COR-L47 (cell line): Measurements from ENCODE around the gene ARL5B.

ENCODE experiments used
- DNase-seq: peaks from one replicate; lab custom pipeline; 2025; lab: John Stamatoyannopoulos, UW

Gene ARL5B

DNA sequence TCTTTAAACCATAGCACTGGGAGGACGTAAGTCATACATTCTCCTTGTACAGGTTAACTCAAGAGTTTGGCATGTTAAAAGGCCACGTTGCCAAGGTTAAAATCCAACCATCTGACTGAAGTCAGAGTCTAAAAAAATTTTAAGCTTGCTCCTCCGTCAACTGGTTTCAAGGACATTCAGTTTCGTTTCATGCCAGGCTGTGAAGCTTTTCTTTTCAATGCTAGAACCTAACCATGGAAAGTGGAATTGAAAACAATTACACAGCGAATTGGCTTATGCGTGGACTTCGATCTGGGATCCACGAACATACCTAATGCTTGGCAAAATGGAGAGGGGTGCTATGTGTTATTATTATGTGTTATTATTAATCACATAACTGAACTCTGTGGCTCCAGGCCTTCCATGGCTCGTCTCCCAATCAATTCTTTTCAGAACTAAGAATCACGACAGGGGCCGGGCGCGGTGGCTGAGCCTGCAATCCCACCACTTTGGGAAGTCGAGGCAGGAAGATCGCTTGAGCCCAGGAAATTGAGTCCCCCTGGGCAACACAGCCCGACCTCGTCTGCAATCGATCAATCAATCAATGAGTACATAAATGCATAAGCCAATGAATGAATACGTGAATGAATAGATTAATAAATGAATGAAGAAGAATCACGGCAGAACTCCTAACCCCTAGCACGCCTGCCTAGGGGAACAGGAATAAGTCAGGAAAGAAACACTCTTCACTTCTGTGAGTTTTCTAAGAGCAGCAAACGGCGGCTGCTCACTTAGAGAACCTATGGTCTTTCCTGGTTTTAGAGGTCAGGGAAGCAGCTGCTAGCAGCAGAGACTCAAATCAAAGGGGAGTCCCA is 733 bp upstream of the ARL5B start:
- DNase-seq: no peak

DNA sequence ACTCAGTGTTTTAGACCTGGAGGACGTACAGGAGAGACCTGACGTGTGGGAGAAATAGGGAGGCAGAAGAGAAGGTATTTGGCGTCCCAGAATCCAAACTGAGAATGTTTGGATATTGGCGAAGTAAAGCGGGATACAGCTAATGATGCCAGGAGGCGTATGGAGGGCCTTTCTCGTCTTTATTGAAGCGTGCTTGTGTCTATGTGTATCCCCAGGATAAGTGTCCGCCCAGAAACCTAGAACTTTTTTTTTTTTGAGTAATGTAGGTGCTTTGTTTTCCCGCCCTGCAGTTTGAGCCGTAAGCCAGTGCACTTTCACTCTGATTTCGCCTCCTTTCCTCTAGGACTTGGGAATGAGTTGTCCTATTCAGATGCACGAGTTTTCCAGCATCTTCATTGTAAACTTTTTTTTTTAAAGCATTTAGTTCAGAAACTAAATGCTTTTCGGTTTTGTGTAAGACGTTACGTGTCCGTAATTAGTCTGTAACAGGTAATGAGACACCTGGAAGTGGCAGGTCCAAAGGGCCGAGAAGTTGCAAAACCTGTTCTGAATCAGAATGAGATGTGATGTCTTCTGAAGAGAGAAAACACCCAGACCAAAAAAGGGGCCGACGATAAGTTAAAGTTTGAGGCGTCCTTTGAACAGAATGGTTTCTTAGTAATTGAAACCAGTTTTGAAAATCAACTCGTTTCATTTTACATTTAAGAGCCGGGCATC is 746 bp downstream of the ARL5B start:
- no peak for DNase-seq

DNA sequence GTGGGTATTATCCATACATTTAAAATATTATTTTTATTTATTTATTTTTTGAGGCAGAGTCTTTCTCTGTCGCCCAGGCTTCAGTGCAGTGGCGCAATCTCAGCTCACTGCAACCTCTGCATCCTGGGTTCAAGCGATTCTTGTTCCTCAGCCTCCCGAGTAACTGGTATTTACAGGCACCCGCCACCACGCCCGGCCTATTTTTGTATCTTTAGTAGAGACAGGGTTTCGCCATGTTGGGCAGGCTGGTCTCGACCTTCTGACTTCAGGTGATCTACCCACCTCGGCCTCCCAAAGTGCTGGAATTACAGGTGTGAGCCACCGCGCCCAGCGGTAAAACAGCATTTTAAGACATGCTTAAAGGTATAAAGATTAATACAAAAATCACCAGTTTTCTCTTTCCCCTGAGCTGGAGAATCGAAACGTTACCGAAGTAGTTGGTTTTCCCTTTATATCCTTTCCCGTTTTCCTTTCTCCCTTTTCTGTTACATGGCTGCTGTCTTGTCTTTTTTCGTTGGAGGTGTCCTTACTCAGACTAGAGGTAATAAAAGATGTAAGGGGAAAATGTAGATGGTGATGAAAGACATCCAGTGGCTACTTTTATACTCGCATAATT is 1.7 kb downstream of the ARL5B start:
- DNase-seq: no peak

DNA sequence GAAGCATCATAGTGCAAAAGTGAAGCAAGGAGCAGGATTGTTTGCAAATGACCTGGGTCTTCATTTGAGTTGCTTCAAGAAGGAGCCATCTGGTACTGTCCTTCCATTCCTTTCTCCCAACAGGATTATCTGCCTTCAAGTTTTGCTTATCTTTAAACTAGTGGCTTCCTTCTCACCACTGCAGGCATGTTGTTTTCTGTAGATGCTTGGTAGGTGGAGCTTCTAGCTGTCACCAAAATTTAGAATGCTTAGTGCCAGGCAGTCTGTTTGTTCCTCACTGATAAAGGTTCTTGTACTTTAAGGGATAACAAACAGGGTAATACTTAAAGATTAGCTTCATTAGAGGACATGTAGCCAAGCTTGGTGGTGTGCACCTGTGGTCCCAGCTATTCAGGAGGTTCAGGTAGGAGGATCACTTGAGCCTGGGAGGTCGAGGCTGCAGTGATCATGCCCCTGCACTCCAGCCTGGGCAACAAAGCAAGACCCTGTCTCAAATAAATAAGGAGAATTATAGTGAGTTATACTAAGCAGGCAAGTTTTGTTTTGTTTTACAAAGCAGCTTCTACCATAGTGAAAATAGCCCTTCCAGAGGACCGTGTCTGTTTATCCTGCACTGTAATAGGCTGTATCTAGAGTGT is 5.7 kb downstream of the ARL5B start:
- DNase-seq: no peak

DNA sequence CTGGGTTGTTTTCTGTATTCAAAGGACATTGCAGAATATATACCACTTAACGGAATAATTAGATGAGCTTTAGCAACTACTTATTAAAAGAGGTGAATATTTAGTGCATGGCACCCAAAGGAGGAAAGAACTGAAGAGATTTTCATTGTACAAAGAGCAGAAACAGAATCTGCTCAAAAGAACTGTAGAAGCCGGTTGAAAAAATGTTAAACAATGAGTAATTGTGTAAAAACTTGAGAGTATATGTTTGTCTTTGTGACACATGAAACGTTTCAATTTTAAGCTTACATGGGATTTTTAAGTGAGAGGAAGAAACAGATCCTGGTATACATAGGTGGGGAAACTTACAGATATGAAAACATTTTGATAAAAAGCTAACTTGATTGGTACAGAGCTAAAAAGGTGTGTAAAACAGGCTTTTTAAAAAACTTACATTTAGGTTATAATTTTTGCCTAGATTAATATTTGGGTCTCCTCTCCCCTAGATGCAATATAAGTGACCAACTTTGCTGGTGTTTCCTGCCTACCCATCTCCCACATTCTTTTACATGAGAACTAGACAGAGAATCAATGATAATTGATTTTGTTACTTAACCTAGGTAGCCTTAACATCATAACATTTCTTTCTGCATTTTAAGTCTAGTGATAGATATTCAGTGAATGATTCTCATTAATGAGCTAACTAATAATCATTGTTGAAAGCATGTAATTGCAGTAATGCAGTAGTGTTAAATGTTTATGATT is 6.8 kb downstream of the ARL5B start:
- DNase-seq: no peak

DNA sequence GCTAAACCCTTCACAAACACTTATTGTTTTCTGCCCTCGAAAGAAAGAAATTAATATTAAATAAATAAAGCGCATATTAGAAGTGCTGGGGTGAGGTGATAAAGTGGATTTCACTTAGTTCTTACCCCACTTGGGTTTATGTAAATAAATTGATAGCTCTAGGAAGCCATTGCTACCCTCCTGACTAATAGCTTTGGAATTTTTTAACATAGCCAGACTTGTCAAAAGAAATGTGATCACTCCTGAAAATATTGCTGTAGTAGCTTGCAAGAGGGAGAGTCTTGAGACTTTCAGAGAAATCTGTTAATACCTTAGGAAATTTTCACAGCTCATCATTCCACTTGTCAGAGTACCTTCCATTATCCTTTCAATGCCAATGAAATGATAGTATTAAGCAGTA is 7.6 kb downstream of the ARL5B start:
- DNase-seq: no peak

DNA sequence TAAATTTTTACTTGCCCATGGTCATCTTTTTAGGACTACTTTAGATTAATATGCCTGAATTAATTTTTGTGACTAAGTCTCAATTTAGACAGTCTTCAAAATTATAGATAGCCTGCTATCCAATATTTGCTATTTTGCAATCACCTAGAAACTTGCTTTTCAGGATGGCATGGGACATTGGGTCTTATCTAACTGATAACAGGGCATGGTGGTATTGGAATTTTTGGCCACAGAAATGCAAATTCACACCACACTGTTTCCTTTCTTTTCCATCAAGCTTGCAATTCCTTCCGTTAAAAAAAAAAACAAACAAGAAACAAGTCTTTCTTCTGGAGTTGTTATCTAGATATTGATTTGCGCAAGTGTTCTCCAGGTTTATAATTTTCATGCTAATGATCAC is 8.8 kb downstream of the ARL5B start:
- no peak for DNase-seq

DNA sequence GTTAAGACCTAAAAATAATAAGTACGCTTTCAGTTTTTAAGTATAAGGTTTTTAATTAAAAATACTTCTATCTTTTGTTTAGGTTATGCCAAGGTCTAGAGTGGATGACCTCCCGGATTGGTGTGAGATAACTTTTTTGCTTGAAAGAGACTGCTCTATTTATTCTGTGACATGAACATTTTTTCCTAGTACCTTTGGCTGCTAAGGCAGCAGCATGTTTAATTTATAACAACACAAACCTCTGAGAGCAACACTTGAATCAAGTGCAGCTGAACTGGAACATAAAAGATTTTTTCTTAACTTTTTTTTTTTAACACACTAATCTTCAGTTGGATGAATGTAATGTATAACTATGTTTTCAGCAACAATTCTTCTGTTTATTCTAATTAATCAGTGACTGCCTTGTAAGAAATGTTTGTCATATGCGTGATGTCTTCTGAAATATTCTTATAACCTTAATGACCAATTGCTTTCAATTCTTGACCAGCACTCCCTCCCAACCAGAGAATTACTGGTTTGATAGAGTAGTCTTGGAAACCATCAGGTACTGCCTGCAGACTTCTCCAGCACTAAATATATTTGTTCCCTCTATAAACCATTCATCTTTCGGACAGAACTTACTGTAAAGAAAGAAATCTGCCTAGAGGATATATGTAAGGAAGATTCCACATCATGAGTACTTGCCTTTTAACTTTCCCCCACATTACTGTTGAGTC is 16.0 kb downstream of the ARL5B start:
- no peak for DNase-seq

DNA sequence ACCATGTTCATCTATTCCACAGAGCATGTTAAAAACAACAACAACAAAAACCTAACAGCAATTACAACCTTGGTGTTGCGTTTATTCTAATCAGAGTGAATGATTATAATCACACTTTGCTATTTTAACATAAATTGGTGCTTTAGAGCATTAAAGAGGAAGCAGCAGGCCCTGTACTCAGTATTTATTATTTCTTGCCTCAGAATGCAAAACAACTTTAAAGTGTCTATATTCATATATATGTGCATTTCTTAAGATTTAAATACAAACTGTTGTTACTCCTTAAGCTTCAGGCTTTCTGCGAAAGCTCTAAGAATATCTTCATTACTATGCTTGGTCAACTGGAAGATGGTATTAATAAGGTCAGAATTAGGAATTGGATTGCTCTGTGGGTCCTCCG is 21.5 kb downstream of the ARL5B start:
- no peak for DNase-seq

DNA sequence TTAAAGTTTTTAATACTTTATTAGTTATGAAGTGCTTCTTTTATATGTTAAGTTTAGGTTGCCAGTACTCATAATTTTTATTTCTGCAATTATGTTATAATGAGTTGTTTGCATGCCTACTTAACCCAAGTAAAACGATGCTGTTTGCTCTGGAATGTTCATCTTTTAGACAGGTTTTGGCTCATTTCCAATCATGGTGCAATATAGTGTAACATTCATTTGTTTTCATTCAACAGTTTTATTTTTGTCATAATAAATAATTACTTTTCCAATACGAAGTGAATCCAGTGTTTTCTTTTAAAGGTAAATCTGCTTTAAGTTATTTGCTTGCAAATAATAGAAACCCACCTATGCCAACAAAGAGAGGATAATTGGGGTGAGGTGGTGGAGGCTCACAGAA is 22.1 kb downstream of the ARL5B start:
- DNase-seq: no peak

DNA sequence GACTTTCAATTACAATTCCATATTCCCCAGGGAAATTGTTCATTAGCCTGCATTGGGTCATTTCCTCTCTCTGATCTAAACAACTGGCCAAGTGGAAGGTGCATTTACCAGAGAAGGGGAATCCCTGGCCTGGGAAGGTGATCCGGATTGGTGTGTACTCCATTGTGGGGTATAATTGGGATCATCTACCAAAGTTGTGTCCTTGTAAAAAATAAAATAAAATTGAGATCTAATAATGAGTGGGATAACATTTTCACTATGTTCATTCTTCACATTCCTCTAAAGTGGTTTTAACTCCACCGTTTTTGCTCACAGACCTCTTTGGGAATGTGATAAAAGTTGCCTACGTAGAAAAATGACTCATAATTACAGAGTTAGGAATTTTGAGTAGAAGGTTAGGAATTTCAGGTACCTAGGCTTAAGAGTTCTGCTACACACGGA is 22.8 kb downstream of the ARL5B start:
- DNase-seq: no peak

DNA sequence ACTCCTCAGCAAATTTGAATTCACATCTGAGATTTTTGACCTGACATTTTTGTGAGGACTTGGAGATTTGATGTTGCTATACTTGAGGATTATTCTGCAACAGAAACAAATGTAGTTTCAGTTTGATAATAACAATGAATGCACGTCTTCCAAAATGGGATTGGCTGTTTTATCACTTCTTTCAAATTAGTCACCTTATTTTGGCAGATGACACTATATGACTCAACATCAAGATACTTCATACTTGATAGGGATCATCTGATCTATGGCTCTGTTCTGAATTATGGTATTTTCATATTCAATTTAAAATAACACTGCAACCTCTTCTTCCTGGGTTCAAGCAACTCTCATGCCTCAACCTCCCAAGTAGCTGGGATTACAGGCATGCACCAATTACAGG is 24.2 kb downstream of the ARL5B start:
- DNase-seq: no peak

DNA sequence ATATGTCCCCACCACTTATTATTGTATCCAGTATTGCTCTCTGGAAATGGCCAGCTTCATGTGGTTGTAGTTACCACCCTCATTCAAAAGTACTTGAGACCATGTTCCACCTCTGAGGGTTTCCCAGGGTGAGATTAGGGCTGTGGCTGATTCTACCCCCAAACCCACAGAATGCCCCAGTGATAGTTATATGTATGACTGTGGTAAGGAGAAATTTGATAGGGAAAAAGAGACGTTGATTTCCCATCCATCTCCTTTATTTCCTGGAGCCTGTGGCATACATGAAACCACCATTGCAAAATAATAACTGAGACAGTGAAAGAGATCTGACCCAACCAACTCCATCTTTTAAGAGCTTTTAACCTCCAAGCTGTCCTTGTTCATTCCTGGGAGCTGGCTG is 25.2 kb downstream of the ARL5B start:
- no peak for DNase-seq

DNA sequence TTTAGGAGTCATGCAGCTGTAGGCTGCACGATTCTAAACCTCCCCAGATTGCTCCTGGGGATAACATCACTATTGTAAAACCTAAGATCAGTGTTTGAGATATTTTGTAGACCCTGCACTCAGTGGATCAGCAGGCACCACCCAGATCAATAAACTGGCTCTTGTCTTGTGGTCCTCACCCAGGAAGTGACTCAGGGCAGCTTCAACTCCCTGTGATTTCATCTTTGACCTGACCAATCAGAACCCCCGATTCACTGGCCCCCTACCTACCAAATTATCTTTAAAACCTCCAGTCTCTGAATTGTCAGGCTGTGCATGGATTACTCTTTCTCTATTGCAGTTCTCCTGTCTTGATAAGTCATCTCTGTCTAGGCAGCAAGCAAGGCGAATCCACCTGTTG is 25.7 kb downstream of the ARL5B start:
- DNase-seq: no peak

DNA sequence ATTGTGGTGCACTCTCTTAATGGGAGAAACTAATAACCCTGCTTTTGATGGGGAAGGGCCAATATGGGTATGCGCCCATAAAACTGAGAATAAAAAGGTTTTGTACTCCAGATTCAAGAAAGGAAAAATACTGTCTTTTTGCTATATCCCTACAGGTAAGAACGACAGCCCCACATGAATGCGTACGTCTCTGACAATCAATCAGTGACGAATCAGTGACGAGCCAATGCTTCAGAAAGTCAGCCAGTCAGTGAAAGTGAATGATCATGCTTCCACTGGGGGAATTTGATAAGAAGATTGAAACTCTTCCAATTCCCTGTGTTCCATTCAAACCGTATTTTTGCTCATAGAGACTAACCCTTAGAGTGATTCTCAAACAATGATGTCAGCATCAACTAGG is 26.3 kb downstream of the ARL5B start:
- DNase-seq: no peak

DNA sequence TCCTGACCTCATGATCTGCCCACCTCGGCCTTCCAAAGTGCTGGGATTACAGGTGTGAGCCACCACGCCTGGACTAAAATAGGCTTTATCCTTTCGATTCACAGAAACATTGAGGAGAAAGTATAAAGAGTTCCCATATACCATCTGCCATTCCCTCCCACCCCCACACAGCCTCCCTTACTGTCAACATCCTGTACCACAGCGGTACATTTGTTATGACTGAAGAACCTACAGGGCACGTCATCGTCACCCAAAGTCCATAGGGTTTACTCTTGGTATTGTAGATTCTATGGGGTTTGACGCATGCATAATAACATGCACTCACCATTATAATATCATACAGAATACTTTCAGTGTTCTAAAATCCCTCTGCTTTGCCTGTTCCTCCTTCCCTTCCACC is 28.0 kb downstream of the ARL5B start:
- no peak for DNase-seq

DNA sequence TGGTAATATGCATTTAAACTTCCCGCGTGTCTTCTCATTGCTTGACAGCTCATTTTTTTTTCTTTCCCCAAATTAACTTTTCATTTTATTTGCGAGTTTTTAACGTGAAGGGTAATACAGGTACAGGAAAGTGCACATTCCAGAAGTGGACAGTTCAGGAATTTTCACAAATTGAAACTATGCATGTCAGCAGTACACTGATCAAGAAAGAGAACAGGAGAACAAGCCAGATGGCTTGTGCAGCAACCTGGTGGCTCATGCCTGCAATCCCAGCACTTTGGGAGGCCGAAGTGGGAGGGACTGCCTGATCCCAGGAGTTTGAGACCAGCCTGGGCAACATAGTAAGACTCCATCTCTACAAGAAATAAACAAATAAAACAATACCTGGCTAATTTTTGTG is 28.5 kb downstream of the ARL5B start:
- no peak for DNase-seq

DNA sequence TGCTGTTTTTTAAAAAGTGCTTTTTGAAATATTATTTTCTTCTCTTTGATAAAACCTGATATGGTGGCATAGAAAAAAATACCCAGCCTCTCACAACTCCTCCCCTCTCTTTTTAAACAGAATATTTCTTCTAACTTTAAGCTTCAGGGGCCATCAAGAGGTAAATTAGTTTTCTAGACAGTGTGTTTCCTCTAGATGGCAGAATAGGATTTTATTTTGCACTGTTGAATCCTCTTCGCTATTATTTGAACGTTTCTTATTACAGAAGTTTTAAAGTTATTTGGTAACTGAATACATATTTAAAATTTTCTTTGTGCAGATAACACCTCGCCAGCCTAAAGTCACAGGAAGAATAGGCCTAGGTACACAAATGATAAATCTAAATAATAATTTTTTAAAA is 30.3 kb downstream of the ARL5B start:
- no peak for DNase-seq

DNA sequence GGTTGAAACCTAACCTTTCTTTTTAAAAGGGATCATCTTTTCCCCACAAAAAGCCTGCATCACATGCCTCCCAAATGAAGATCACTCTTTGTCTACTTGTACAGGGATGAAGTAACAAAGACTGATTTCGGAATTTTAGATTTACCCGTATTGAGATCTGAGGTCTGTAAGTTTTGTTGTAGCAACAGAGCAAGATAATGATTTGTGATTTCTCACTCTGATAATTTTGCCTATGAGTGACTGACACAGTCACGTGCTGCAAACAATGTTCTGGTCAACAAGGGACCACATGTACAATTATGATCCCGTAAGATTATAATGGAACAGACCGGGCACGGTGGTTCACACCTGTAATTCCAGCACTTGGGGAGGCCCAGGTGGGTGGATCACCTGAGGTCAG is 31.3 kb downstream of the ARL5B start:
- DNase-seq: no peak

DNA sequence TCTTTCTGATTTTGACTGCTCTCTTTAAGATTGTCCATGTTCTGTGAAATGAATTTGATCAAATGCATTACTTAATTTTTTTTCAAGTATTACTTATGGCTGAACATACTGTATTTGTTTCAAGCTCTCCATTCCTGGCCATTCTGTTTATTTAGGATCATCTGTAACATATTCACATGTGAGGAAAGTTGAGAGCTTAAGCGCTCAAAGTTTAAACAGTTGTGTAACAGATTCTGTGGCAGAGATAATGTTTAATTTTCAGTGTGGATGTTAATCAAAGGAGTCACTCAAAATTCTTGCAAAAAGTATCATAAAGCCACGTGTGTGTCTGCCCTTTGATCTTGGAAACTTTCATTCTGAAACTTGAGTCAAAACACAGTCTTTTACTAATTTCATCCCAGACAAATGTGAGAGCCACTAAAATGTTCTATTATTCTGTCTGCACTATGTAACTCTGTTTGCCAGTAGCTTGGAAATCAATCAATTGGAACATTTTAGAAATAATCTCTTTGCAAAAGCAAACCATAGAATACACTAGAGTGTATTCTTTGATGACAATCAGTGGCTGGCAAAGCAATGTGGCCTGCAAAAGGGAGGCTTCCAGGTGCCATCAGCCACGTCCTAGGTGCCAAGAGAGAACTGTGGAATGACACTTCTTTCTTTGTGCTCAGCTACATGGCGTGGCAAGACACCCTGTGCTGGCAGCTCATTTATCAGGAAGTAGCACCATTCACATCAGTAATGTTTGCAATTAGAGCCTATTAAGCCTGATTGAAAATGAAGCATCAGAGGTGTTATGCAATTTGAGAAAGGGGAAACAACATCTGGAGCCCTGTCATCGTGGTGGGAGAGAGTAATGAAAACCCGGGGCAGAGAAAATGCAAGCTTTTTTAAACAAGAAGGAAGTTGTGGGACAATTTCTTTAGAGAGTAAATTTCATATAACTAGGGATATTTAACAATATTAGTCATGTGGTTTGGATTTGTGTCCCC is 40.9 kb downstream of the ARL5B start:
- no peak for DNase-seq
